Measurements from ENCODE around the gene RNF5. TPM values are rescaled to one million over a fixed set of nuclear protein-coding genes. Genes with fewer than 3 reads are reported as not detected.

Gene RNF5
- total and polyA plus RNA-seq, 9 of the 15 experiments (the other 6 are each of a cell fraction or from before 2014, with no cell fraction given): 62.2 to 245 (median 129) TPM

DNA sequence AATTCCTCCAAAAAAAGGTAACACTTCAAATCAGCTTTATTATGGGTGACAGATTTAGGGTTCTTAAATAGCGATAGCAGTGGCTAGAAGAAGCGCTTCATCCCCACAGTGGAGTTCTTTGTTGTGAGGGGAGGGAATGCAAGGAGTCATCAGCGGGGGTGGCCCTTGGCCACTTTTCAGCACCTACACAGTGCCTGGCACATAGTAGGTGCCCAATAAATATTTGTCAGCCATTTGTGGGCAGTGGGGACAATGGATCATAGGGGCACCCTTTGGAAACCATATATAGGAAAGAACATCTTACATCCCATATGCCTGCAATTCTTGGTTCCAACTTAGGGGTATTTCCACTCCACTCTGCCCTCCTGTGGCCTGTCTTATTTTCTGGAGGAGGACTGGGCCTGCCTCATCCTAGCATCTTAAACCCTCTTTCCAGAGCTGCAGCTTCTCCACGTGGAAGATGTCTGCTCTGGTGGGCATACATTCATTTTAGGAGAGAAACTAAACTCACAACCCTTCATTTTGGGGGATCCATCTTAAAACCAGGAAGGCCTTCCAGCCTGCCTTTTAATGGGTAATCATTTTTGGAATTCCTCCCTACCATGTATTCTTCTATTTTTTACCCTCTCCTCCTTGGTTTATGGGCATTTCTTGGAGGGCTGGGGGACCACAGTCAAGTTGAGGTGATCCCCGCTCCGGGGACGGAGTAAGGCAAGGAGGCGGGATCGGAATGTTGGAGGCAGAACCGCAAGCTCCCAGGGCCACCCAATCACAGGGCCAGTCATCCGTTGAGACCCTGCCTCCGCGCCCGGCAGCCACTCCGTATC lies 16.8 kb downstream of the RNF5 start (continued):
- TF ChIP-seq, protein P1, sequence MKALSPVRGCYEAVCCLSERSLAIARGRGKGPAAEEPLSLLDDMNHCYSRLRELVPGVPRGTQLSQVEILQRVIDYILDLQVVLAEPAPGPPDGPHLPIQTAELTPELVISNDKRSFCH (CRISPR knock-in tag; IDR thresholded peaks at IDR 0.05): no peak
- TF ChIP-seq, protein P1 (tag; IDR thresholded peaks at IDR 0.05): no peak
- TF ChIP-seq ELF4 (CRISPR knock-in tag; IDR thresholded peaks at IDR 0.05): no peak
- TF ChIP-seq YY1 (IDR thresholded peaks at IDR 0.05; ENCODE audit: borderline replicate concordance in 1 of 3, control insufficient read depth in 1 of 3, extremely low read depth in 1 of 3, insufficient read depth in 3 of 3, insufficient read length in 1 of 3, insufficient replicate concordance in 2 of 3, low read depth in 1 of 3, low read length in 2 of 3): no peak
- no peak for TF ChIP-seq NCOA6 (IDR thresholded peaks at IDR 0.05)
- no peak for TF ChIP-seq ZNF124 (CRISPR knock-in tag; IDR thresholded peaks at IDR 0.05)
- TF ChIP-seq ZNF436 (CRISPR knock-in tag; IDR thresholded peaks at IDR 0.05): no peak
- no peak; the same call in 1 of the 2 replicates for TF ChIP-seq MTA2 (IDR thresholded peaks at IDR 0.05; ENCODE audit: low read depth)
- TF ChIP-seq, protein P2, sequence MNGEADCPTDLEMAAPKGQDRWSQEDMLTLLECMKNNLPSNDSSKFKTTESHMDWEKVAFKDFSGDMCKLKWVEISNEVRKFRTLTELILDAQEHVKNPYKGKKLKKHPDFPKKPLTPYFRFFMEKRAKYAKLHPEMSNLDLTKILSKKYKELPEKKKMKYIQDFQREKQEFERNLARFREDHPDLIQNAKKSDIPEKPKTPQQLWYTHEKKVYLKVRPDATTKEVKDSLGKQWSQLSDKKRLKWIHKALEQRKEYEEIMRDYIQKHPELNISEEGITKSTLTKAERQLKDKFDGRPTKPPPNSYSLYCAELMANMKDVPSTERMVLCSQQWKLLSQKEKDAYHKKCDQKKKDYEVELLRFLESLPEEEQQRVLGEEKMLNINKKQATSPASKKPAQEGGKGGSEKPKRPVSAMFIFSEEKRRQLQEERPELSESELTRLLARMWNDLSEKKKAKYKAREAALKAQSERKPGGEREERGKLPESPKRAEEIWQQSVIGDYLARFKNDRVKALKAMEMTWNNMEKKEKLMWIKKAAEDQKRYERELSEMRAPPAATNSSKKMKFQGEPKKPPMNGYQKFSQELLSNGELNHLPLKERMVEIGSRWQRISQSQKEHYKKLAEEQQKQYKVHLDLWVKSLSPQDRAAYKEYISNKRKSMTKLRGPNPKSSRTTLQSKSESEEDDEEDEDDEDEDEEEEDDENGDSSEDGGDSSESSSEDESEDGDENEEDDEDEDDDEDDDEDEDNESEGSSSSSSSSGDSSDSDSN (IDR thresholded peaks at IDR 0.05; ENCODE audit: borderline replicate concordance in 1 of 2, low read depth in 2 of 2, low read length in 2 of 2): no peak
- no peak for TF ChIP-seq WHSC1 (IDR thresholded peaks at IDR 0.05; ENCODE audit: low read length)
- TF ChIP-seq ZNF696 (CRISPR knock-in tag; conservative IDR thresholded peaks at IDR 0.05): no peak
- TF ChIP-seq, protein P3, sequence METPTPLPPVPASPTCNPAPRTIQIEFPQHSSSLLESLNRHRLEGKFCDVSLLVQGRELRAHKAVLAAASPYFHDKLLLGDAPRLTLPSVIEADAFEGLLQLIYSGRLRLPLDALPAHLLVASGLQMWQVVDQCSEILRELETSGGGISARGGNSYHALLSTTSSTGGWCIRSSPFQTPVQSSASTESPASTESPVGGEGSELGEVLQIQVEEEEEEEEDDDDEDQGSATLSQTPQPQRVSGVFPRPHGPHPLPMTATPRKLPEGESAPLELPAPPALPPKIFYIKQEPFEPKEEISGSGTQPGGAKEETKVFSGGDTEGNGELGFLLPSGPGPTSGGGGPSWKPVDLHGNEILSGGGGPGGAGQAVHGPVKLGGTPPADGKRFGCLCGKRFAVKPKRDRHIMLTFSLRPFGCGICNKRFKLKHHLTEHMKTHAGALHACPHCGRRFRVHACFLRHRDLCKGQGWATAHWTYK (CRISPR knock-in tag; IDR thresholded peaks at IDR 0.05): no peak
- TF ChIP-seq TAF7 (tag; IDR thresholded peaks at IDR 0.05): peak; percentile 48; the same call in 1 of the 2 replicates
- no peak for TF ChIP-seq ZNF75A (CRISPR knock-in tag; IDR thresholded peaks at IDR 0.05)
- TF ChIP-seq THAP12 (CRISPR knock-in tag; IDR thresholded peaks at IDR 0.05): no peak
- TF ChIP-seq PTRF (tag; IDR thresholded peaks at IDR 0.05): no peak
- TF ChIP-seq RBM25 (IDR thresholded peaks at IDR 0.05; ENCODE audit: low read depth, low read length, severe bottlenecking): no peak
- no peak for TF ChIP-seq ZNF449 (CRISPR knock-in tag; IDR thresholded peaks at IDR 0.05)

All from K562 (cell line).